Forelimb muscle (tissue), 1 donor: ENCODE data around the gene SOS2. TPM values are rescaled to one million over a fixed set of nuclear protein-coding genes. Genes with fewer than 3 reads are reported as not detected.

ENCODE experiments used
- DNase-seq: peaks from one replicate; pipeline ENCODE4 v3.0.0-alpha.2; 2013; ENCODE audit warnings: low read depth
- polyA plus RNA-seq: library from polyadenylated mRNA; unstranded; fragments of 120-200 nt; gene quantifications from one replicate; pipeline ENCODE4 v1.2.1, GENCODE V29; 2013; ENCODE audit not compliant: insufficient read length

Gene SOS2
- polyA plus RNA-seq, 1 donor = 37.1 TPM

- DNase-seq = peak; percentile 69
Observed at GRCh38 chr14:50116181-50116956, 115.0 kb downstream of the SOS2 start, which contains the start of gene VCPKMT. Gene VCPKMT, minus strand, starts transcription at chr14:50116572. Its CDS starts 20 bp downstream, at chr14:50116552.

GRCh38 chr14:50113381-50114035, 117.9 kb downstream of the SOS2 start:
- no peak for DNase-seq

DNA sequence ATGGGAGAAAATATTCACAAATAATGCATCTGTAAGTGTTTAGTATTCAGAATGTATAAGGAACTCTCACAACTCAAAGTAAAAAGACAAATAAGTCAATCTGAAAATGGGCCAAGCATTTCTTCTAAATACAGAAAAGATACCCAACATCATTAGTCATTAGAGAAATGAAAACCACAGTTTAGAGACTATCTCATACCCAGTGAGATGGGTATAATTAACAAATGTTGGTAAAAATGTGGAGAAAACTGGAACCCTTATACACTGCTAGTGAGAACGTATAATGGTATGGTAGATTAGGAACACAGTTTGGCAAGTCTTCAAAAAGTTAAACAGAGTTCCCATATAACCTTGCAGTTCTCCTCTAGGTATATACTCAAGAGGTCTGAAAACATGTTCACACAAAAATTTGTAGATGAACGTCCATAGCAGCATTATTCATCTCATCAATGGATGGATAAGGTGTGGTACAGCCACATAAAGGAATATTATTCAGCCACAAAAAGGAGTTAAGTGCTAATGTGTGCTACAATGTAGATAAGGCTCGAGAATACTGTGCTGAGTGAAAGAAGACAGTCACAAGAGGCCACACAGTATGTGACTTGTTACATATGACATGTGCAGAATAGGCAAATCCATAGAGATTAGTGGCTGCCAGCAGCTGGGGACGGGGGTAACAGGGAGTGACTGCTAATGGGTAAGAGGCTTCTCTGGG, 120.9 kb downstream of the SOS2 start:
- DNase-seq = no peak

DNA sequence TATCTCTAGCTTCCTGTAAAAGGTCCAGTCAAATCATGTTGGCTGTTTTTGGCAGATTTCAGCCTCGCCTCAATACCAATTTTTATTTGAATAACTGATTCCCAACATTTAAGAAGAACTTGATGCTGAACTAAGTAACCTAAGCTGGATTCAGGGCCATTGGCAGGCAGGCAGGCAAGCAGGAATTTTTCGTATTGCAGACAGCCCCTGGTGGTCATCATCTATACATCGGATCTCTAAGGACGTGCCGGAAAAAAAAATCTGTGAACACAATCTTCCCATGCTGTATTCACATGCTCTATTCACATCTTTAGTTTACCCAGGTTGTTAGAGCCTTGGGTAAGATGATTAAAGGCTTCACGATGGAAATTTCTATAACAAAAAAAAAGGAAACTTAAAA, 122.0 kb downstream of the SOS2 start:
- no peak for DNase-seq

DNA sequence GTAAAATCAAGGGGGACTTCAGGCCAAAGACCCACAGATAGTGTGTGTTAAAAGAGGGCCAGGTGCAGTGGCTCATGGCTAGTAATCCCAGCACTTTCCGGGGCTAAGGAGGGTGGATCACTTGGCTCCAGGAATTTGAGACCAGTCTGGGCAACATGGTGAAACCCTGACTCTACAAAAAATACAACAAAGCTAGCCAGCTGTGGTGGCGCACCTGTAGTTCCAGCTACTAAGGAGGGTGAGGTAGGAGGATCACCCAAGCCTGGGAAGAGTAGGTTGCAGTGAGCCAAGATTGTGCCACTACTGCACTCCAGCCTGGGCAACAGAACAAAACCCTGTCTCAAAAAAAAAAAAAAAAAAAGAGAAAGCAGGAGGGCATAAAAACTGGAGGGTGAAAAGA, 123.5 kb downstream of the SOS2 start:
- no peak for DNase-seq

DNA sequence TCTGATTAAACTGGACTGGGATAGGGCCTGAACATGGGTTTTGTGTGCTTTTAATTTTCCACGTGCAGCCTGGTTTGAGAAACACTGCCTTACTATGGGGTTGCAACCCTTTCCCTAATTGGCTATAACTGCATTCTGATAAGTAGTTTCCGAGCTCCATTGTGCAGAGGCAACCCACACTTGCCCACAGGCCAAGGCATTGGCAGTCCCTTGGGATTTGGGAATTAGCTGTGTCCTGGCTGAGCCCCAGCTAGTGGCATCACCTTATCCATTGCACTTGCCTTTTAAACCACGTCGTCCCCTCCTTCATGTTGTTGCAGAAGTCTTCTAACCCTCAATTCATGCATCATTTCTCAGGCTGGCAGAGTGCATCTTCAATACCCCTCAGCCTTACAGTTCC, 125.2 kb downstream of the SOS2 start:
- DNase-seq = no peak

- DNase-seq = no peak
Observed at GRCh38 chr14:50103558-50103957, 127.8 kb downstream of the SOS2 start.

DNA sequence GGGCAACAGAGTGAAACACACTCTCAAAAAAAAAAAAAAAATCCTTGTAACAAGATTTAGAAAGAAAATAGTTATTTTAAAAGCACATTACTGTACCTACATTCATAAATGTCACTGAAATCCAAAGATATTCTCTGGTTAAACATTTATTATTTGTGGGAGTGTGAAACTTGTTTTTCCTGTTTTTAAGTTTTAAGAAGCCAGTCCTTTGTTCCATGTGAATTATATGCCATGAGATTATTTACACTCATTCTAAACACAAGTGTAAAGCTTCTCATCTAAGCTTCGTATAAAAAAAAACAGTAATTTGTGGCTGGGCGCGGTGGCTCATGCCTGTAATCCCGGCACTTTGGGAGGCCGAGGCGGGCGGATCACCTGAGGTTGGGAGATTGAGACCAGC, 130.0 kb downstream of the SOS2 start:
- DNase-seq = no peak

GRCh38 chr14:50100805-50101204, 130.6 kb downstream of the SOS2 start:
- DNase-seq = no peak

- DNase-seq = no peak
Observed at GRCh38 chr14:50099335-50099734, 132.0 kb downstream of the SOS2 start.

- no peak for DNase-seq
Observed at GRCh38 chr14:50095895-50096294, 135.5 kb downstream of the SOS2 start.

GRCh38 chr14:50094056-50094755, 137.2 kb downstream of the SOS2 start:
- no peak for DNase-seq

DNA sequence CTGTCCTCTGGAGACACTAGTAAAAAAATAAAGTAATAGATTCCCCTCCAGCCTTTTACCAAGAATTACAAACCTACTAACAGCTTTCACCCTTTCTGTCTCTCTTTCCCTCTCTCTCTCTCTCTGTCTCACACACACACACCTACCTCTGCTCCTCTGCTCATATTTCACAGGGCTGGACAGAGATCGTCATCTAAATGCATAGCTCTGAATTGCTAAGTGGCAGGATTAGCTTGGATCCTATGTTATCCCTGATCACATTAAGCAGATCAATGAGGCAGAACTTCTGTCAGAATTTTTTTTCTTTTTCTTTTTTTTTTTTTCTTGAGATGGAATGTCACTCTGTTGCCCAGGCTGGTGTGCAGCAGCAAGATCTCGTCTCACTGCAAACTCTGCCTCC, 137.9 kb downstream of the SOS2 start:
- no peak for DNase-seq

DNA sequence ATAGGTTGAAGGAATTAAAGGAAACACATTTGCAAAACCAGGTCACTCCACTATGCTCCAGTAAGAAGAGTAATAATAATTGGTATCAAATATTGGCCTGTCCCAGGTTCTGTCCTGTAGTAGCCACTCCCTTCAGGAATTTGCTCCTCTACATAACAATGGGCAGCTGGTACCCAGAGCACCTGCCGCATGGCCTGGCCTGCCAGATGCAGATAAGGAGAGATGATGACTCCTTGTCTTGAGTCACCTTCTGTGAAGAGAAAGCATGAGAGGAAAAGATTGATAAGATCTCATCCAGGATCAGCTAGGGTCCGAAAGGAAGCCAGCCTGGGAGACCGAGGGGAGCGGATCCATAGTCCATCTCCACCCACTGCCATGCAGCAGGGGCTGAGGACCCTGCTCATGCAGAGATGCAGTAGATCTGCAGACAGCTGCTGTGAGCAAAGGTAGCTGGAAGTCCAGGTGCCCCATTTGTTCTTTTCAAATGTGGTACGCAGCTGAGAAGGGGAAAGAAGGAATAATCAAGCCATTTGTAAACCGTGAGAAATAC, 139.3 kb downstream of the SOS2 start:
- DNase-seq = no peak

DNA sequence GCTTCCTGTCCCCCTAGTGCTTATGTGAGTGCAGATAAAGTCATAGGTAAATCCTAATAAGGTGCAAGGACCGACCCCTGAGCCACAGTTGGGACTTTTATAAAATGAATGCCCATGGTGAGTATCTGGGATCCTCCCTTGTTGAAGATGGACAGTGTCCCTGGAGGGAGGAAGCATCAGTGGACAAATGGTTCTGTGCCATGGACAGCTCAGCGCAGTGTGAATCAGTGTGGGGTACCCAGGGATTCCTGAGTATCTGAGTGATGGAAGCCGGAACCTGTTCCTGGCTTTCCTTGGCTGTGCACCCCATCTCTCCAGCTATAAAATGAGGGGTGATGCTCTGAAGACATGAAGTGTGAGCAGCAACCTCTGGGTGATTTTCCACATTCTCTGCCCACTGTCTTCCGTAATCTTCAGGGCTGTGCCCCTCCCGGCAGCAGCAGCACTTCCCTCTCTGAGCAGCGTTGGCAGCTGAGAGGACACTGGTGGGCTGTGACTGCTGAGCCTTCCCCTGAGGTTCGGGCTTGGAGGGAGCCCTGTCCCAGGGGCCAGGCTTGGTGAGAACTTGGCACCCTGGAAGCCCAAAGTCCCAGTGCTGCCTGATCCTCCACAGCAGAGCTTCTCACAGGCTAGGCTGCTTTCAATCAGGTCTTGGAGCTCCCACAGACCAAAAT, 140.0 kb downstream of the SOS2 start:
- no peak for DNase-seq

DNA sequence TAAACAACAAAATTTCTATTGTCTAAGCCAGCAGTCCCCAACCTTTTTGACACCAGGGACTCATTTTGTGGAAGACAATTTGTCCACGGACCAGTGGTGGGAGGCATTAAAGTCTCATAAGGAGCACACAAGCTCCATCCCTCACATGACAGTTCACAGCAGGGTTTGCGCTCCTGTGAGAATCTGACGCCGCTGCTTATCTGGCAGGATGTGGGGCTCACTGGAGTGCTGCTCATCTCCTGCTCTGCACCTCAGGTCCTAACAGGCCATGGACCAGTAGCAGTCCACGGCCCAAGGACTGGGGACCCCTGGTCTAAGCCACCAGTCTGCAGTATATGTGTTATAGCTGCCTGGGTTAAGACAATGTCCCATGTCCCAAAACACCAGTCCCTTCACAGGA, 142.2 kb downstream of the SOS2 start:
- DNase-seq = no peak

DNA sequence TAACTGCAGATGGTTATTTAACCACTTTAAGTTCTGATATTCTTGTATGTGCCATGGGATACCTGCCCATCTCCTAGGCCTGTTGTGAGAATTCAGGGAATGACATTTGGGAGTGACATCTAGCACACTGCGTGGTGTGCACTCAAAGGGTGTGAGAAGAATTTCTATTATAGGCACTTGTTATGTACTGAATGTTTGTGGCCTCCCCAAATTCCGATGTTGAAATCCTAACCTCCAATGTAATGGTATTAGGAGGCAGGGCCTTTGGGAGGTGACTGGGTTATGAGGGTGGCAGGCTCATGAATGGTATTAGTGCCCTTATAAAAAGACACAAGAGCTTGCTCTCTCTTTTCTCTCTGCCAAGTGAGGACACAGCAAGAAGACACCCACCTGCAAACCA, 142.6 kb downstream of the SOS2 start:
- DNase-seq = no peak

- no peak for DNase-seq
Observed at GRCh38 chr14:50088117-50088515, 143.3 kb downstream of the SOS2 start.

GRCh38 chr14:50087341-50088116, 143.8 kb downstream of the SOS2 start:
- no peak for DNase-seq

- DNase-seq = no peak
Observed at GRCh38 chr14:50086321-50086711, 145.1 kb downstream of the SOS2 start.
